ENCODE measurements around the gene SECISBP2.

DNA sequence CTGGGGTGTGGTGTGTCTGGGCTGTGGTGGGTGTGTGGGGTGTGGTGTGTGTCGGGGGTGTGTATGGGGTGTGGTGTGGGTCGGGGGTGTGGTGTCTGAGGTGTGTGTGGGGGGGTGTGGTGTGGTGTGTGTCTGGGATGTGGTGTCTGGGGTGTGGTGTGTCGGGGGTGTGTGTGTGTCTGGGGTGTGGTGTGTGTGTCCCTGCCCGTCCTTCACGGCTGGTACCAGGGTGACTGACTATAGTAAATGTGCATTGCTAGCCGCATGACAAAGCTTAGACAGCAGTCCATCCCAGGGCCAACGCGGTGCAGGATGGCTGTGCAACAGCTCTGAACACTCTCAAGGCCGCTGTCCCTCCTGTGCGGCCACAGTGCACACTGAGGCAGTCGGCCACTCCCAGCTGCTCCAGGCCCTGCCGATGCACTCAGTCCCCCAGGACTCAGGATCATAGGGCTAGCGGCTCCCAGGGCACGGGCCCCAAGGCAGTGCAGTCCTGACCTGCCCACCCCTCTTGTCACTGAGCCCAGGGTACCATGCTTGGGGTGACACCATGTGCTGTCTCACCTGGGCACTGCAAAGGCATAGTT is 54.0 kb downstream of the SECISBP2 start:
- no peak for TF ChIP-seq CTCF (IDR thresholded peaks at IDR 0.05)
- TF ChIP-seq POLR2A (IDR thresholded peaks at IDR 0.05): no peak

Measured in heart left ventricle (tissue), 13 donors.